Natural killer cell (primary cell): ENCODE data around the gene TENM4. TPM values are rescaled to one million over a fixed set of nuclear protein-coding genes. Genes with fewer than 3 reads are reported as not detected.

Experiments used
- ATAC-seq, 3 donors: fragments of 150-1000 bp in 2 of 3; fragments of 200-7000 bp in 1 of 3; cut with Tn5 transposase; 1 replicate in 1 of 3; 2 replicates in 2 of 3; pipeline ENCODE4 v1.10.0; 2021; ENCODE audit warnings: mild to moderate bottlenecking in 2 of 3, moderate library complexity in 2 of 3
- DNase-seq, 2 donors: peaks; one replicate each; pipeline versions ENCODE4 v3.0.0 to v3.0.0-alpha.2; 2013 to 2021; ENCODE audit warnings: mixed read lengths in 1 of 2
- H3K27ac ChIP-seq: one replicate; pipeline ENCODE4 v1.5.1; 2013; ENCODE audit warnings: mild to moderate bottlenecking, low read length
- H3K27me3 ChIP-seq: one replicate; pipeline ENCODE4 v1.6.1; 2013; ENCODE audit warnings: low read length; ENCODE audit not compliant: control insufficient read depth, insufficient read depth
- H3K36me3 ChIP-seq: one replicate; pipeline ENCODE4 v1.6.1; 2013; ENCODE audit warnings: low read length; ENCODE audit not compliant: control insufficient read depth, insufficient read depth
- H3K4me1 ChIP-seq: one replicate; pipeline ENCODE4 v1.6.1; 2013; ENCODE audit warnings: low read length; ENCODE audit not compliant: control insufficient read depth, insufficient read depth
- H3K4me3 ChIP-seq: one replicate; pipeline ENCODE4 v1.5.1; 2013; ENCODE audit warnings: low read length
- H3K9me3 ChIP-seq: one replicate; pipeline ENCODE4 v1.6.1; 2013; ENCODE audit warnings: low read length; ENCODE audit not compliant: control insufficient read depth, insufficient read depth
- H3K27ac Mint-ChIP-seq, 2 donors: one replicate each; pipeline ENCODE4 v1.8.0; 2022; ENCODE audit warnings: mild to moderate bottlenecking in 2 of 2, mixed read lengths in 2 of 2, moderate library complexity in 1 of 2
- H3K27me3 Mint-ChIP-seq, 2 donors: one replicate each; pipeline ENCODE4 v1.8.0; 2022; ENCODE audit warnings: low read depth in 2 of 2, mixed read lengths in 2 of 2
- H3K36me3 Mint-ChIP-seq: one replicate; pipeline ENCODE4 v1.8.0; 2022; ENCODE audit warnings: mixed read lengths
- H3K4me1 Mint-ChIP-seq, 2 donors: one replicate each; pipeline ENCODE4 v1.8.0; 2022; ENCODE audit warnings: mixed read lengths in 2 of 2
- H3K4me3 Mint-ChIP-seq: one replicate; pipeline ENCODE4 v1.8.0; 2022; ENCODE audit warnings: mild to moderate bottlenecking, moderate library complexity, mixed read lengths
- H3K9me3 Mint-ChIP-seq, 2 donors: one replicate each; pipeline ENCODE4 v1.8.0; 2022; ENCODE audit warnings: mixed read lengths in 2 of 2
- CTCF ChIP-seq: fragments of 200-600 bp; IDR thresholded peaks from one replicate; pipeline ENCODE4 v1.8.0; 2022; ENCODE audit warnings: antibody characterized with exemption
- WGBS: methylation state at CpG from one replicate; pipeline ENCODE4 v1.1.7; 2013; ENCODE audit warnings: missing lambda C conversion rate; ENCODE audit not compliant: insufficient coverage; 5-methylcytosine and 5-hydroxymethylcytosine counted together
- intact Hi-C: fragments of 100-400 bp; cut with micrococcal nuclease; formaldehyde crosslinking; loops from one replicate; pipeline ENCODE4 v1.14.2; 2022
- total RNA-seq, 4 donors: library from RNA; stranded (reverse); fragments of 120-200 nt in 1 of 4; gene quantifications; one replicate each; pipeline versions ENCODE4 v1.2.3 to v1.2.4, GENCODE V29; 2013 to 2022

The TENM4 gene
- total RNA-seq, 3 donors from 2014 or later (not counting 1 experiment from before 2014, with no cell fraction given) = 0.63 to 0.75 TPM; not detected in 1

DNA sequence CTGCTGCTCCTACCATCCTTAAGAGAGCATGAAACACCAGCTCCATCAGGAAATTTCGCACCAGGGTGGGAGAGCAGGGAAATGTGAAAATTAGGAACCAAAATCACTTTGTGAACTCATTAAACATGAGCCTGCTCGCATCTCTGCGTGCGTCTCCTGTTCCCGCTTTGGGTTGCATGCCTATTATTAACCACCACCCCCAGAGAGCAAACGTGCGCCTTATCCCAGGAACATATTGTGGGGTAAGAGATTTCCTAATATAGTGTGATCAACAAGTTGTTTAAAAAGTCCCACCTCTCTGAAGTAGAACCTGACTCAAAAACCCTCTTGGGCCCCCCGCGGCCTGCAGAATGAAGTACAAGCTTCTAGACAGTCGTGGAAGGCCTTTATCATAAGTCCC is 115.0 kb downstream of the TENM4 start:
- peaks cover 4 to 12% of the 10 kb centered on the region in 2 donors for H3K9me3 Mint-ChIP-seq
- H3K36me3 Mint-ChIP-seq = no peaks in the 10 kb centered on the region

GRCh38 chr11:79321263-79321662 is 119.6 kb downstream of the TENM4 start:
- 51% methylated on average over 6 of the region's 6 CpGs for WGBS
- Histone ChIP-seq H3K4me3 (no peak overlapping the region), H3K27me3 (no peaks in the 10 kb centered on the region), H3K36me3 (no peaks in the 10 kb centered on the region), H3K4me1 (no peaks in the 10 kb centered on the region), H3K9me3 (no peaks in the 10 kb centered on the region), H3K27ac (no peak overlapping the region)
- DNase-seq (no peak), ATAC-seq (no peak)
- Mint-ChIP-seq H3K27me3 (peaks cover 0 to 2% of the 10 kb centered on the region in 2 donors), H3K9me3 (peaks cover 2 to 5% of the 10 kb centered on the region in 2 donors), H3K4me1 (no peaks in the 10 kb centered on the region), H3K27ac (no peak overlapping the region), H3K36me3 (no peaks in the 10 kb centered on the region), H3K4me3 (no peak overlapping the region)
- intact Hi-C loops = no loop called here
- TF ChIP-seq CTCF = no peak

More for the DNA sequence above, 115.0 kb downstream of the TENM4 start:
- H3K27ac Mint-ChIP-seq = no peak overlapping the region
- H3K9me3 ChIP-seq = no peaks in the 10 kb centered on the region
- H3K36me3 ChIP-seq = no peaks in the 10 kb centered on the region
- peaks cover 0 to 4% of the 10 kb centered on the region in 2 donors for H3K27me3 Mint-ChIP-seq
- H3K27me3 ChIP-seq = no peaks in the 10 kb centered on the region
- ATAC-seq (no peak), DNase-seq (no peak)
- no peaks in the 10 kb centered on the region for H3K4me1 ChIP-seq
- H3K4me1 Mint-ChIP-seq = no peaks in the 10 kb centered on the region
- no peak for TF ChIP-seq CTCF
- intact Hi-C loops = no loop called here
- no peak overlapping the region for H3K4me3 Mint-ChIP-seq
- H3K27ac ChIP-seq = no peak overlapping the region
- H3K4me3 ChIP-seq = no peak overlapping the region
- WGBS = 85% methylated on average over 8 of the region's 10 CpGs

- no peak overlapping the region for H3K4me3 Mint-ChIP-seq
- ATAC-seq = no peak
- H3K9me3 Mint-ChIP-seq = peaks cover 0 to 10% of the 10 kb centered on the region in 2 donors
- no peaks in the 10 kb centered on the region for H3K4me1 Mint-ChIP-seq
- no peaks in the 10 kb centered on the region for H3K27me3 Mint-ChIP-seq
- Histone ChIP-seq H3K4me1 (no peaks in the 10 kb centered on the region), H3K4me3 (no peak overlapping the region), H3K36me3 (no peaks in the 10 kb centered on the region), H3K27ac (no peak overlapping the region), H3K9me3 (no peaks in the 10 kb centered on the region), H3K27me3 (no peaks in the 10 kb centered on the region)
- intact Hi-C loops = no loop called here
- no peak for DNase-seq
- no peaks in the 10 kb centered on the region for H3K36me3 Mint-ChIP-seq
- TF ChIP-seq CTCF = no peak
- H3K27ac Mint-ChIP-seq = no peak overlapping the region
- 55% methylated on average over 7 of the region's 8 CpGs for WGBS
Measured at GRCh38 chr11:79314906-79315689, 125.7 kb downstream of the TENM4 start.

DNA sequence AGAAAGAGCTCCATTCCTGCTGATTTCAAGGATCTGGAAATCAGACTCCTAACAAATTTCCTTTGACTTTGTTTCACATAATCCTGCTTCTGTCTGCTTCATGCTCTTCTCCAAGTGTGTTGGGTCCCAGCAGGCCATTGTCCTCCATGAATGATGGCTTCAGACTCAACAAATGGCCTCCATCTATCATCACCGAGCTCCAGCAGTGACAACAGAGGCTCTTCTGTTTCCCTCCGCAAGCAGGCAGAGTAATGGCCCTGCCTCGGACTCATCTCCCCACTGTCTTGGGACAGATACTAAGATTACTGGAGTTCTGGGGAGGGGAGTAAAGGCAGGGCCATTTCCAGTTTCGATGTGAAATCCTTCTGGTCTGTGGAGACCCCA is 127.3 kb downstream of the TENM4 start:
- H3K4me3 ChIP-seq = no peak overlapping the region
- H3K27ac ChIP-seq = no peak overlapping the region
- H3K9me3 ChIP-seq = no peaks in the 10 kb centered on the region
- intact Hi-C loops = no loop called here
- Mint-ChIP-seq H3K9me3 (peaks cover 0 to 10% of the 10 kb centered on the region in 2 donors), H3K27me3 (no peaks in the 10 kb centered on the region), H3K4me1 (no peaks in the 10 kb centered on the region), H3K27ac (no peak overlapping the region), H3K4me3 (no peak overlapping the region), H3K36me3 (no peaks in the 10 kb centered on the region)
- 51% methylated on average over 3 of the region's 4 CpGs for WGBS
- DNase-seq (no peak), ATAC-seq (no peak)
- no peaks in the 10 kb centered on the region for H3K36me3 ChIP-seq
- H3K27me3 ChIP-seq = no peaks in the 10 kb centered on the region
- H3K4me1 ChIP-seq = no peaks in the 10 kb centered on the region
- TF ChIP-seq CTCF = no peak
